Tibial artery (tissue), 4 donors: Measurements from ENCODE around the gene NEDD4L.

ENCODE experiments used
- DNase-seq, 2 donors: peaks; one replicate each; pipeline ENCODE4 v3.0.0-alpha.2; 2019
- H3K27ac ChIP-seq, 2 donors: fragments of 200-600 bp; sonication (generic) in 1 of 2; 1 replicate in 1 of 2; 2 replicates in 1 of 2; pipeline ENCODE4 v1.5.1; 2018 to 2019; ENCODE audit warnings: mild to moderate bottlenecking in 1 of 2
- H3K27me3 ChIP-seq, 2 donors: fragments of 200-600 bp; sonication (generic) in 1 of 2; one replicate each; pipeline versions ENCODE4 v1.5.1 to v1.6.0; 2016 to 2019
- H3K36me3 ChIP-seq, 3 donors: fragments of 200-600 bp; sonication (generic) in 2 of 3; one replicate each; pipeline ENCODE4 v1.5.1; 2016 to 2019; ENCODE audit warnings: mild to moderate bottlenecking in 2 of 3
- H3K4me1 ChIP-seq, 4 donors: fragments of 200-600 bp; sonication (generic) in 2 of 4; 1 replicate in 3 of 4; 2 replicates in 1 of 4; pipeline ENCODE4 v1.5.1; 2016 to 2019
- H3K4me3 ChIP-seq, 2 donors: fragments of 200-600 bp; sonication (generic) in 1 of 2; 1 replicate in 1 of 2; 2 replicates in 1 of 2; pipeline ENCODE4 v1.5.1; 2018 to 2019; ENCODE audit warnings: mild to moderate bottlenecking in 2 of 2
- H3K9me3 ChIP-seq, 3 donors: fragments of 200-600 bp; sonication (generic) in 1 of 3; one replicate each; pipeline ENCODE4 v1.5.1; 2016 to 2019
- CTCF ChIP-seq, 2 experiments: fragments of 200-600 bp in 1 of 2; fragments of 450-650 bp in 1 of 2; IDR thresholded peaks; one replicate each; pipeline ENCODE4 v1.5.1; 2017 to 2019; ENCODE audit warnings: antibody characterized with exemption in 2 of 2, mild to moderate bottlenecking in 1 of 2, moderate library complexity in 1 of 2
- intact Hi-C: fragments of 100-400 bp; cut with DNase I; formaldehyde crosslinking; loops from one replicate; pipeline ENCODE4 v1.15.0; 2023; ENCODE audit warnings: low total_unique reads

The NEDD4L gene

GRCh38 chr18:58136879-58137278, 92.9 kb downstream of the NEDD4L start:
- Histone ChIP-seq H3K27me3 (no peaks in the 10 kb centered on the region), H3K4me3 (no peak overlapping the region), H3K36me3 (no peaks in the 10 kb centered on the region), H3K4me1 (no peaks in the 10 kb centered on the region), H3K27ac (no peak overlapping the region), H3K9me3 (no peaks in the 10 kb centered on the region)
- no peak for TF ChIP-seq CTCF (IDR thresholded peaks at IDR 0.05)
- DNase-seq, result no peak
- intact Hi-C loops, result no loop called here

GRCh38 chr18:58139459-58140386, 95.7 kb downstream of the NEDD4L start:
- DNase-seq, result no peak
- H3K27ac ChIP-seq, result no peak overlapping the region
- no peak for TF ChIP-seq CTCF (IDR thresholded peaks at IDR 0.05)
- H3K4me1 ChIP-seq, result no peaks in the 10 kb centered on the region
- H3K27me3 ChIP-seq, result peaks cover 0 to 6% of the 10 kb centered on the region in 2 donors
- H3K9me3 ChIP-seq, result no peaks in the 10 kb centered on the region
- intact Hi-C loops, result no loop called here
- H3K4me3 ChIP-seq, result no peak overlapping the region
- H3K36me3 ChIP-seq, result no peaks in the 10 kb centered on the region

- Histone ChIP-seq H3K27ac (no peak overlapping the region), H3K4me1 (no peaks in the 10 kb centered on the region), H3K36me3 (no peaks in the 10 kb centered on the region), H3K27me3 (peaks cover 0 to 9% of the 10 kb centered on the region in 2 donors), H3K4me3 (no peak overlapping the region), H3K9me3 (no peaks in the 10 kb centered on the region)
- intact Hi-C loops, result no loop called here
- TF ChIP-seq CTCF (IDR thresholded peaks at IDR 0.05), result no peak
- DNase-seq, result no peak
Observed at GRCh38 chr18:58140387-58141325, 96.6 kb downstream of the NEDD4L start.

- TF ChIP-seq CTCF (IDR thresholded peaks at IDR 0.05), result no peak
- intact Hi-C loops, result no loop called here
- Histone ChIP-seq H3K4me1 (no peaks in the 10 kb centered on the region), H3K27me3 (peaks cover 0 to 9% of the 10 kb centered on the region in 2 donors), H3K9me3 (no peaks in the 10 kb centered on the region), H3K36me3 (no peaks in the 10 kb centered on the region), H3K27ac (no peak overlapping the region), H3K4me3 (no peak overlapping the region)
- no peak for DNase-seq
Observed at GRCh38 chr18:58143386-58143785, 99.4 kb downstream of the NEDD4L start.

- Histone ChIP-seq H3K36me3 (no peaks in the 10 kb centered on the region), H3K4me1 (no peaks in the 10 kb centered on the region), H3K9me3 (no peaks in the 10 kb centered on the region), H3K27ac (no peak overlapping the region), H3K4me3 (no peak overlapping the region), H3K27me3 (peaks cover 0 to 9% of the 10 kb centered on the region in 2 donors)
- intact Hi-C loops, result no loop called here
- DNase-seq, result no peak
- TF ChIP-seq CTCF (IDR thresholded peaks at IDR 0.05), result no peak
Observed at GRCh38 chr18:58144106-58144505, 100.1 kb downstream of the NEDD4L start.
